Activated CD4-positive, alpha-beta T cell treated with anti-CD3 and anti-CD28 coated beads, Interleukin-2, amount 10 ng/mL, durations not matched to agents 24 days and 14 days (primary cell): ENCODE data around the gene GNGT1. TPM values are rescaled to one million over a fixed set of nuclear protein-coding genes. Genes with fewer than 3 reads are reported as not detected.

Experiments
- total RNA-seq: library from RNA; stranded (reverse); gene quantifications from 2 replicates; pipeline ENCODE4 v1.2.3, GENCODE V29; 2022

Gene GNGT1
- total RNA-seq, 1 donor from 2014 or later: not detected

Other genes starting within 250 kb of the GNGT1 start
- gene TFPI2, start 15.8 kb upstream of the GNGT1 start, total RNA-seq: not detected in 2 replicates
- not detected in 2 replicates for gene GNG11, start 15.2 kb downstream of the GNGT1 start, total RNA-seq
- 19.1 and 20.0 TPM in 2 replicates for gene BET1, start 97.8 kb downstream of the GNGT1 start, total RNA-seq